SJCRH30 (cell line): ENCODE data around the gene ANAPC5. TPM values are rescaled to one million over a fixed set of nuclear protein-coding genes. Genes with fewer than 3 reads are reported as not detected.

ENCODE experiments used
- DNase-seq, 2 experiments: peaks; one replicate each; pipeline ENCODE4 v3.0.0-alpha.2; 2015 to 2020
- H3K27ac ChIP-seq: fragments of 250-450 bp; sonication (Bioruptor Pico); 2 replicates; pipeline ENCODE4 v1.5.1; 2020; ENCODE audit warnings: mild to moderate bottlenecking, moderate library complexity
- H3K27me3 ChIP-seq: fragments of 250-450 bp; sonication (Bioruptor Pico); 2 replicates; pipeline ENCODE4 v1.5.1; 2020; ENCODE audit warnings: mild to moderate bottlenecking, moderate library complexity
- H3K36me3 ChIP-seq: fragments of 250-450 bp; sonication (Bioruptor Pico); 2 replicates; pipeline ENCODE4 v1.5.1; 2020; ENCODE audit warnings: mild to moderate bottlenecking, moderate library complexity
- H3K4me1 ChIP-seq: fragments of 250-450 bp; sonication (Bioruptor Pico); 2 replicates; pipeline ENCODE4 v1.5.1; 2020; ENCODE audit warnings: mild to moderate bottlenecking, moderate library complexity
- H3K4me3 ChIP-seq: fragments of 250-450 bp; sonication (Bioruptor Pico); 2 replicates; pipeline ENCODE4 v1.5.1; 2020; ENCODE audit warnings: mild to moderate bottlenecking, moderate library complexity
- H3K9me3 ChIP-seq: fragments of 250-450 bp; sonication (Bioruptor Pico); replicated peaks from 2 replicates; pipeline ENCODE4 v1.5.1; 2020; ENCODE audit warnings: mild to moderate bottlenecking, moderate library complexity
- total RNA-seq: library from RNA; depleted of rRNA; stranded (reverse); fragments of >200 nt; shearing (Covaris generic); gene quantifications from 2 replicates; pipeline ENCODE4 v1.2.3, GENCODE V29; 2014; rRNA removed

Gene ANAPC5
- total RNA-seq, 1 experiment from 2014 or later = 115 TPM

- Histone ChIP-seq H3K27me3 (no peaks in the 10 kb centered on the region), H3K9me3 (no peaks in the 10 kb centered on the region), H3K4me3 (no peak overlapping the region), H3K4me1 (no peaks in the 10 kb centered on the region), H3K27ac (no peak overlapping the region), H3K36me3 (no peaks in the 10 kb centered on the region)
- no peak for DNase-seq
Measured at GRCh38 chr12:121278169-121279070, 73.8 kb downstream of the ANAPC5 start.

DNA sequence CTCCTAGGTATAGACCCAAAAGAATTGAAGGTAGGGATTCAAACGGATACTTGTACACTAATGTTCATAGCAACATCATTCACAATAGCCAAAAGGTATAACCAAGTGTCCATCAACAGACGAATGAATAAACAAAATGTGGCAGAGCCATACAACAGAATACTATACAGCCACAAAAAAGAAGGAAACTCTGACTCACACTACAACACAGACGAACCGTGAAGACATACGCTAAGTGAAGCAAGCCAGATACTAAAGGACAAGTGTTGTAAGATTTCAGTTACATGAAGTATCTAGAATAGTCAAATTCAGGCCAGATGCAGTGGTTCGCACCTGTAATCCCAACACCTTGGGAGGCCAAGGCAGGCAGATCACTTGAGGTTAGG is 74.8 kb downstream of the ANAPC5 start:
- H3K27ac ChIP-seq = no peak overlapping the region
- H3K36me3 ChIP-seq = no peaks in the 10 kb centered on the region
- H3K27me3 ChIP-seq = no peaks in the 10 kb centered on the region
- no peak for DNase-seq
- no peak overlapping the region for H3K4me3 ChIP-seq
- H3K4me1 ChIP-seq = no peaks in the 10 kb centered on the region
- no peaks in the 10 kb centered on the region for H3K9me3 ChIP-seq

DNA sequence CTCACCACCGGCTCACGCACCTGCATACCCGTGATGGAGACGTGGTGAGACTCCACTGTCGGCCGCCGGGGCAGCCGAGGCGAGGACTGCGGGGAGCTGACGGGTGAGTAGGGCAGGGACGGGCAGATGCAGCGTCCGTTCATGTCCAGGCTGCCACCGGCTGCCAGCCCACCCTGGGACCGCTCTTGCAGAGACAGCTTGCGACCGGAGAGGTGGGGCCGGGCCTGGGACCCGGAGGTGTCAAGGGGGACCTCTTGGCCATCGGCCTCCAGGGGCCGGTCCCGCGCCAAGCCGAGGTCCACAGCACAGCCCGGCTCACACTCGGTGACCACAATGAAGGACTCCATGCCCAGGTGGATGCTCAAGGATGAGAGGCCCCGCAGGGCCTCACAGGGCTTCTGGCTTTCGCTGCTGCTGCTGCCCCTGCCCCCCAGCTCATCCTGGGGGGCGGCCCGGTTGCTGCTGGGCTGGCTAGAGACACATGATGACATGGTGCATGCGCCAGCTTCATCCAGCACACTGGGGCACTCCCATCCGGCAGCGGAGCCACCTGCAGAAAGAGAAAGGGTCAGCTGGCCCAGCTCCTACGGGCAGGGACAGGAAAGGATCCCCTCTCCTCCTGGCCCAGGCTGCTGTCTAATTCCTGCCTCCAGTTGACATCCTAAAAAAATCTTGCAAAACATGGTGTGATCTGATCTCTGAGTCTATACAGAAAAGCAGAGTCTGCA is 78.0 kb downstream of the ANAPC5 start:
- Histone ChIP-seq H3K4me3 (no peak overlapping the region), H3K27ac (no peak overlapping the region), H3K9me3 (no peaks in the 10 kb centered on the region), H3K4me1 (no peaks in the 10 kb centered on the region), H3K36me3 (no peaks in the 10 kb centered on the region), H3K27me3 (no peaks in the 10 kb centered on the region)
- DNase-seq = no peak

GRCh38 chr12:121273364-121273896 is 78.8 kb downstream of the ANAPC5 start:
- no peak overlapping the region for H3K4me3 ChIP-seq
- H3K27me3 ChIP-seq = no peaks in the 10 kb centered on the region
- H3K9me3 ChIP-seq = no peaks in the 10 kb centered on the region
- DNase-seq = no peak
- no peaks in the 10 kb centered on the region for H3K36me3 ChIP-seq
- no peak overlapping the region for H3K27ac ChIP-seq
- no peaks in the 10 kb centered on the region for H3K4me1 ChIP-seq

DNA sequence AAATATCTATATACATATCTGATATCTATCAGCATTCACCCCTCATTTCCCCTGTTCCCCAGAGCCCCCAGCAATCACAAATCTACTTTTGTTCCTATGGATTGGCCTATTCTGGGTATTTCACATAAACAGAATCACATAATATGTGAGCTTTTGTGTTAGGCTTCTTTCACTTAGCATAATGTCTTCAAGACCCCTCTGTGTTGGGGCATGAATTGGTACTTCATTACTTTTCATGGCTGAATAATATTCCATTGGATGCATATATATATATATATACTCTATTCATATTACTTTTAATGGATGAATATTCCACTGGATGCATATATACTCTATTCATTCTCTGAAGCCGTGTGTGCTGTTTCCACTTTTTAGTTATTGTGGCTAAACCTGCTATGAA is 84.4 kb downstream of the ANAPC5 start:
- H3K27ac ChIP-seq = no peak overlapping the region
- no peaks in the 10 kb centered on the region for H3K4me1 ChIP-seq
- no peaks in the 10 kb centered on the region for H3K36me3 ChIP-seq
- H3K4me3 ChIP-seq = no peak overlapping the region
- no peaks in the 10 kb centered on the region for H3K27me3 ChIP-seq
- DNase-seq = no peak
- no peaks in the 10 kb centered on the region for H3K9me3 ChIP-seq

DNA sequence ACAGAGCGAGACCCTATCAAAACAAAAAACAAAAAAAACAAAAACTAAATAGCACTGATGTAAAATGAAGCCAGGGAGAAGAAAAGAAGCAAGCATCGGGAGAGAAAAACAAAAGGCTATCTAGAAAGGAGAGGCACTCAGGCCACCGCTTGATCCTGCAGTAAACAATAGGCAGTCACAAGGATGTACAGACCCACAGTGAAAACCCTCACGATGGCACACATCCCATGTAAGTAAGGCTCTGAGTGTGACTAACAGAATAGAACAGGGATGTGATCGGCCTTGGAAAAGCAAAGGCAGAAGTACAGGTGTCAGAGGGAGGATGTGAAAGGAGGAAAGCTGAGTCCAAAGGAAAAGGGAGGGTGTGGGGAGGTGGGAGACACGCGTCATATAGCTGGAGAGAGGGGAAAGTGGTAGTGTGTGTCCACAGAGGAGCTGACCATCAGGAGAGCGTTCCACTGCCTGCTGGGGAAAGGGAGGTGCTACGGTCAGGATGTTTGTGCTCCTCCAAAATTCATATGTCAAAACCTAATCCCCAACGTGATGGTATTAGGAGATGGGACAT is 87.2 kb downstream of the ANAPC5 start:
- H3K4me3 ChIP-seq = no peak overlapping the region
- H3K4me1 ChIP-seq = no peaks in the 10 kb centered on the region
- DNase-seq = no peak
- H3K27me3 ChIP-seq = no peaks in the 10 kb centered on the region
- no peaks in the 10 kb centered on the region for H3K36me3 ChIP-seq
- no peak overlapping the region for H3K27ac ChIP-seq
- no peaks in the 10 kb centered on the region for H3K9me3 ChIP-seq

DNA sequence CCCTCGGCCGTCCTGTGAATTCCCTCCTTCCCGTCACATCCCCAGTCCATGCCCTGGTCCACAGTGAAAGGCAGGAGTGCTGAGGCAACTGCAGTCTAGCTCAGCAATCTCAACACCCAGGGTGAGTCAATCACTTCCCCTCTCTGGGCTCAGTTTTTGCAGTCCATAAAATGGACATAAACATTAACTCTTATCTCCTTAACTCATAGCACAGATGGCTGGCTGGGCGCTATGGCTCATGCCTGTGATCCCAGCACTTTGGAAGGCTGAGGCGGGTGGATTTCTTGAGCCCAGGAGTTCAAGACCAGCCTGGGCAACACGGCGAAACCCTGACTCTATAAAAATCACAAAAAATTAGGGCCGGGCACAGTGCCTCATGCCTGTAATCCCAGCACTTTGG is 88.1 kb downstream of the ANAPC5 start:
- Histone ChIP-seq H3K4me1 (no peaks in the 10 kb centered on the region), H3K9me3 (no peaks in the 10 kb centered on the region), H3K4me3 (no peak overlapping the region), H3K27me3 (no peaks in the 10 kb centered on the region), H3K36me3 (no peaks in the 10 kb centered on the region), H3K27ac (no peak overlapping the region)
- no peak for DNase-seq

DNA sequence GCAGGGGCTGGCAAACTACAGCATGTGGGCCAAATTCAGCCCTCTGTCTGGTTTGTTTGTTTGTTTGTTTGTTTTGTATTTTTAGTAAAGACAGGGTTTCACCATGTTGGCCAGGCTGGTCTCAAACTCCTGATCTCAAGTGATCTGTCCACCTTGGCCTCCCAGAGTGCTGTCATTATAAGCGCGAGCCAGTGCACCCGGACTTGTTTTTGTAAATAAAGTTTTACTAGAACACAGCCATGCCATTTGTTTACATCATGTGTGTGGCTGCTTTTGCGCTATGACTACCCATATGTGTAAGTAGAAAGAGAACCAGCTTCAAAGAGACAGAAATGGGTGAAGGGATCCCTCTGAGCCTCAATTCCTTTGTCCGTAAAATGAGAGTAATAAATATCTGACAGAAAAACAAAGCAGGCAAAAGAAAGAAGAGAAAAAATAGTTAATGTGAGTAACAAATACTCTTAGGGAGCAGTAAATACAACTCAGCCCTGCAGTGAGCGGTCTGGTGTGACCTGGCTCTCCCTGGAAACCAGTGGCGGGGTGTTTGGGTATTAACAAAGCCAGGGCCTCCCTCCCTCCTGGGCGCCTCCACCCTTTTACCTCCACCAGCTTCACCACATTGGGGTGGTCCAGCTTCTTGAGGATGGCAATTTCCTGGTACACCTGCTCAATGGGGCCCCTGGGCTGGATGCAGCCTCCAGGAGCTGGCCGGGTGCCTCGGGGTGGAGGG is 88.8 kb downstream of the ANAPC5 start:
- Histone ChIP-seq H3K36me3 (no peaks in the 10 kb centered on the region), H3K27me3 (no peaks in the 10 kb centered on the region), H3K9me3 (no peaks in the 10 kb centered on the region), H3K4me1 (no peaks in the 10 kb centered on the region), H3K27ac (no peak overlapping the region), H3K4me3 (no peak overlapping the region)
- DNase-seq = no peak

GRCh38 chr12:121261398-121261797 is 90.8 kb downstream of the ANAPC5 start:
- no peaks in the 10 kb centered on the region for H3K27me3 ChIP-seq
- H3K4me3 ChIP-seq = no peak overlapping the region
- DNase-seq = no peak
- H3K27ac ChIP-seq = no peak overlapping the region
- no peaks in the 10 kb centered on the region; the same call in 1 of the 2 replicates for H3K36me3 ChIP-seq
- no peaks in the 10 kb centered on the region for H3K4me1 ChIP-seq
- no peaks in the 10 kb centered on the region for H3K9me3 ChIP-seq

- DNase-seq = no peak
- Histone ChIP-seq H3K27ac (no peak overlapping the region), H3K4me3 (no peak overlapping the region), H3K27me3 (no peaks in the 10 kb centered on the region), H3K4me1 (no peaks in the 10 kb centered on the region), H3K36me3 (no peaks in the 10 kb centered on the region; the same call in 1 of the 2 replicates), H3K9me3 (no peaks in the 10 kb centered on the region)
Measured at GRCh38 chr12:121260091-121260490, 92.1 kb downstream of the ANAPC5 start.

DNA sequence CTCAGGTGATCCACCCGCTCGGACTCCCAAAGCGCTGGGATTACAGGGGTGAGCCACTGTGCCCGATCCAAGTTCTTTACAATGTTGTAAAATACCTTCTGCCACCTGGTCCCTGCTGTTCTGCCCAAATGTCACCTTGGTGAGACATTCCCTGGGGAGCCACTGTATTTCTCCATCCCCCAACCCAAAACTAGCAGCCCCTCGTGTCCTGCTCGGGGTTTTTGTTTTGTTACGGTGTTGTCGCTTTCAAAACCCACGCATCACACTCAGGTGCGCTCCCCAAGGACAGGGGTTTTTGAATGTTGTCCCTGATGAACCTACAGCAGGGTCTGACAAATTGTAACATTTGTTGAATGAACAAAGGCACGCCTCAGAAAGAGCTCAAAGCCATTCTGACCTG is 93.1 kb downstream of the ANAPC5 start:
- no peak overlapping the region for H3K4me3 ChIP-seq
- H3K9me3 ChIP-seq = no peaks in the 10 kb centered on the region
- H3K4me1 ChIP-seq = no peaks in the 10 kb centered on the region
- no peak for DNase-seq
- H3K27me3 ChIP-seq = no peaks in the 10 kb centered on the region
- H3K27ac ChIP-seq = no peak overlapping the region
- peaks cover 4% of the 10 kb centered on the region; the same call in 1 of the 2 replicates for H3K36me3 ChIP-seq

Other genes with a start within 250 kb of the ANAPC5 start
- 1.3 and 2.5 TPM in 2 replicates for gene P2RX7, start 219.5 kb downstream of the ANAPC5 start, total RNA-seq
- 5.7 and 6.1 TPM in 2 replicates for gene P2RX4, start 142.3 kb downstream of the ANAPC5 start, total RNA-seq
- gene CAMKK2, start 55.7 kb downstream of the ANAPC5 start, total RNA-seq = 7.8 and 9.7 TPM in 2 replicates
- gene RNF34, start 47.7 kb upstream of the ANAPC5 start, total RNA-seq = 61.0 and 66.2 TPM in 2 replicates
- 44.0 and 48.4 TPM in 2 replicates for gene KDM2B, start 228.6 kb upstream of the ANAPC5 start, total RNA-seq